HG02938 (cell line): ENCODE data around the gene PHYHIPL.

Source experiments
- ATAC-seq: cut with Tn5 transposase; IDR thresholded peaks from one replicate; pipeline ENCODE4 v1.9.1; 2021; ENCODE audit warnings: mild to moderate bottlenecking, moderate library complexity; ENCODE audit not compliant: unreplicated experiment

The PHYHIPL gene

GRCh38 chr10:59289853-59290252 is 113.4 kb downstream of the PHYHIPL start:
- no peak for ATAC-seq

GRCh38 chr10:59290448-59290847 is 114.0 kb downstream of the PHYHIPL start:
- no peak for ATAC-seq
